HG03159 (cell line): ENCODE results near the gene CSTB.
A peak's percentile ranks its signal among the peaks of the same experiment; 100 is the strongest.

Experiments
- ATAC-seq: cut with Tn5 transposase; IDR thresholded peaks from one replicate; pipeline ENCODE4 v1.9.1; 2021; ENCODE audit warnings: mild to moderate bottlenecking, moderate library complexity; ENCODE audit not compliant: unreplicated experiment

CSTB gene

GRCh38 chr21:43793243-43793642 lies 17.1 kb upstream of the CSTB start:
- no peak for ATAC-seq

- no peak for ATAC-seq
These were observed 16.3 kb upstream of the CSTB start for GRCh38 chr21:43792406-43792805.

GRCh38 chr21:43790010-43790524 lies 14.0 kb upstream of the CSTB start:
- no peak for ATAC-seq

DNA sequence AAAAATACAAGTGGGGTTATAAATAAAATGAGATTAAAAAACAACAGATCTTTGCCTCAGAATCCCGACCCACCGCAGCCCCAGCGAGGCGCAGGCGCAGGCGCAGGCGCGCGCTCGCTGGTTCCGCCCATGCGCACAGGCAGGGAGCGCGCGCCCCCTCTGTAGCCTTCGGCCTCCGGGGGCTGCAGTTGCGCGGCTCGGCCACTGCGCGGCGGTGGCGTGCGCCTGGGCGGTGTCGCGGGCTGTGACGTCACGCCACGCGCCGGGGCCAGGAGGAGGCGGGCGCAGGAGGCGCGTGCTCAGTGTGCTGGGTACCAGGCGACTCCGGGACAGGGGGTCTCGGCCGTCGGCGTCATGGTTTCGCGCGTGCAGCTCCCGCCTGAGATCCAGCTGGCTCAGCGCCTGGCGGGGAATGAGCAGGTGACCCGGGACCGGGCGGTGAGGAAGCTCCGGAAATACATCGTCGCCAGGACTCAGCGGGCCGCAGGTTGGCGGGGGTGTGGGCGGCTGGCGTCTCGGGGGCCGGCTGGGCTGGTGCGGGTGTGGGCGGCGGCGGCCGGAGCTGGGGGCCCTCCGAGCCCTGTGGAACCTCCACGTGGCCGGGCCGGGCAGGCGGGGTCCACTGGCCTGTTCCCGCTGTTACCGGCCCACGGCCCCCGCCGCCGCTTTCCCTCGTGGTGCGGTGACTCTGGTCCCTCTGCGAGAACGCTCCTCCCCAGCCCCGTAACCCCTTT lies 13.3 kb upstream of the CSTB start, which contains the start of gene RRP1:
TSS of gene RRP1 (plus strand) at position 302 of the 734 bp plus-strand sequence. CDS start at position 355, 53 bp downstream.
- ATAC-seq, result peak; percentile 86

- ATAC-seq, result no peak
These were observed 10.8 kb upstream of the CSTB start for GRCh38 chr21:43786807-43787440.

DNA sequence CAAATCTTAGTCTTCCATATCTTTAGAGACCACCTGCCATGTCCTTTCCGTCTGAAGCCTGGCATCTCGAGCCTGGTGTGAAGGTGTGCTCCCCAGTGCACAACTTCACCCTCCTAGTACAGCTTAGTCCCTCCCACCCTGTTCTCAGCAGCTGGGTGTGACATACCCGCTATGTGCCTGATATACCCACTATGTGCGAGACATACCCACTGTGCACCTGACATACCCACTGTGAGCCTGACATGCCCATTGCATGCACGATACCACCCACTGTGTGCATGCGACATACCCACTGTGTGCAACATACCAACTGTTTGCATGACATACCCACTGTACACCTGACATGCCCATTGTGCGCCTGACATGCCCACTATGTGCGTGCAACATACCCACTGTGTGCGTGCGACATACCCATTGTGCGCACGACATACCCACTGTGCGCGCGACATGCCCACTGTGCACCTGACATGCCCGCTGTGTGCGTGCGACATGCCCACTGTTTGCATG lies 10.2 kb upstream of the CSTB start:
- ATAC-seq, result no peak

GRCh38 chr21:43785134-43785533 lies 9.0 kb upstream of the CSTB start:
- ATAC-seq, result no peak

DNA sequence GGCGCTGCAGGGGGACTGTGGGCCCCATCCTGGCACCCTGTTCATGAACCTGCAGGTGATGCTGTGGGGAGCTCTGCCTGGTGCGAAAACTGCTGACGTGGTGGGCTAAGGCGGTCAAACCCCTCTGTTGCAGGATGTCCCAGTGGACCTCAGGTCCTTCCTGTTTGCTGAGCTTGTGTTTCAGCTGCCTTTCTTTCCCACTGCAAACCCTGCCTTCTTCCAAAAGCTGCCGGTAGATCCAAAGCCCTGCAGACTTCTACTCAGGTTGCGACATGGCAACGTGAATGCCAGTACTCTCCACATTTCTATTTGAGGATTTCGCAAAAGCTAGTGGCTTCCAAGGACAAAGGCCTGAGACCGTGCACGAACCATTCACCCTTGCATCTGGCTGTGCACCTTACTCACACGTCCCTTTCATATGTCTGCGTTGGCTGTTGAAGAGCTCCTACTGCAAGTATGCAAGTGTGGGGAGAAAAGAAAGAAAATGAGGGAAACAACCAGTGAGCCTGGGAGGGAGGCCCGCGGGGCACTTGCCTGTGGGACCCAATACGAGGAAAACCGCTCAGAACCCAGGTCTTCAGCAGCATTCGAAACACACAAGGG lies 7.1 kb upstream of the CSTB start:
- no peak for ATAC-seq

DNA sequence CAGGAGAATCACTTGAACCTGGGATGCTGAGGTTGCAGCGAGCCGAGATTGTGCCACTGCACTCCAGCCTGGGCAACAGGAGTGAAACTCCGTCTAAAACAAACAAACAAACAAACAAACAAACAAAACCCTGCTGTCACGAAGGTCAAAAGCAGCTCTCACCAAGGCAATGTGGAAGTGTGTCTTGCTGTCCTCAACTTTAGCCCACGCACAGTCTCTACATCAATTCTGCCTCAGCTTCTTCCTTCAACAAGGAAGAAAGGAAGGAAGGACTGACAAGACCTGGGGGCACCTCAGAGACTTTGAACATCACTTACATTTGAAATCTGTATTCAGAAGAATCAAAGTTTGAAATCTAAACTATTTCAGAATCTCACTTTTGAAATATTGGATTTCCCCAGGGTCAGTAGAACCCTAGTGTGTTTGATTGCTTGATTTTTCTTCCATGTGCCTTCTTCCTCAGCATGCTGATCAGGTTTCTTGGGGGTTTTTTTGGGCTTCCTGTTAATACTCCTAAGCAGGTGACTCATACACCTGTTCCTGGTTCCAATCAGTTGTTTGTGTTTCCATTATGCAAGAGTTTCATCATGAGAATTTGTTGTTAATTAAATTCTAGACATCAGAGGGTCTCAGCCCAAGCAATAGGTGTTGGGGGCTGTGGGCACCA lies 6.5 kb upstream of the CSTB start:
- no peak for ATAC-seq

GRCh38 chr21:43781846-43782245 lies 5.7 kb upstream of the CSTB start:
- ATAC-seq, result no peak

GRCh38 chr21:43779660-43780059 lies 3.6 kb upstream of the CSTB start:
- ATAC-seq, result no peak

DNA sequence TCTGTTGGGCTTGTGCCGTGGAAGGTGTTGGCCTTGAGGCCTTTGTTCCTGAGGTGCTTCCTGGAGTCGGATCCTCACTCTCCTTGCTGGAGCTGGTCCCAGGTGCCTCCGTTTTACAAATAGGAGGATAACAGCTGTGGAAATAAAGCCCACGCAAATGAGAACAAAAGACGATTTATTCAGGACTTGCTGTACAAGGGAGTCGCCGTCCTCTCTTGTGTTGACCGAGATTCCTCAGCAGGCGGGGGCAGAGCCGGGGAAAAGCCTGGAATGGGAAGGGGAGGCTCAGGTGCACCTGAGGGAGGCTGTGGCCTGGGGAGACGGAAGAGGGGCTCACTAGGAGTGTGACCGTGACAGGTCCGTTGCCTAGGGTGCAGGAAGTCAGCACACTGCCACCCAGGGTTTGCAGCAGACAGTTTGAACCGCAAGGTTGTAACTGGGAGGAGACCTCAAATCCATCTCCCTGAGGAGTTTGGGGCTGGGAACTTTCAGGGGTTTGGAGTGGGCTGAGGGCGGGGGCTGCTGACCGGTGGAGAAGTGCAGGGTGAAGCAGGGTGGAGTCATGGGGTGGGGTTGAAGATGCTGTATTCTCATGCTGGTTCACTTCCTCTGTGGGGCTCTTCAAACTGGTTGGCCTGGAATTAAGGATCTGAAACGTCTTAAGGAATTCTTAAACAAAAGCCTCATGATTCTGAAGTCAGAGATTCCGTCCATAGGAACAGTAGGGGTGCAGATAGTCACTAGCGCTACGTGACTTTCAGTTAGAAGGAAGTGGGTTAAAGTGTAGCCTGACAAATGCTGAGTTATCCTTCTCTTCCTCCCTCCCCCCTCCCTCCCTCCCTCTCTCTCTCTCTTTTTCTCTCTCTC lies 2.6 kb upstream of the CSTB start:
- no peak for ATAC-seq

DNA sequence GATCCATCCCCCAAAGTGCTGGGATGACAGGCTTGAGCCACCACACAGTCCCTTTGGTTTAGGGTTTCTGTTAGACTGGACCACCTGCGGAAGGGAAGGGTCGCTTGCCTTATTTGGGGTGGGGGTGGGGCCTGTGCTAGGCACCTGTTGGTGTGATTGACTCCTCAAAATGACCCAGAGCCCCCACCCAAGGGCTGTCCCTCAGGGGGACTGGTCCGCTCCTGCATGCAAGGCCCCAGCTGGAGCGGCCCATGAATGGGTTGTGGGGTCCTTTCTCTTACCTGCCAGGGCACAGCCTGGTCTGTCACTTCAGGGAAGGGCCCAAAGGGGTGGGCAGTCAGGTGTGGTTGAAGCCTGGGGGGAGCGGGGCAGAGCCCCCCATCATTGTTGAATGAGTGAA lies 1.8 kb upstream of the CSTB start:
- ATAC-seq, result no peak

- no peak for ATAC-seq
These were observed 918 bp downstream of the CSTB start for GRCh38 chr21:43775190-43775589.

DNA sequence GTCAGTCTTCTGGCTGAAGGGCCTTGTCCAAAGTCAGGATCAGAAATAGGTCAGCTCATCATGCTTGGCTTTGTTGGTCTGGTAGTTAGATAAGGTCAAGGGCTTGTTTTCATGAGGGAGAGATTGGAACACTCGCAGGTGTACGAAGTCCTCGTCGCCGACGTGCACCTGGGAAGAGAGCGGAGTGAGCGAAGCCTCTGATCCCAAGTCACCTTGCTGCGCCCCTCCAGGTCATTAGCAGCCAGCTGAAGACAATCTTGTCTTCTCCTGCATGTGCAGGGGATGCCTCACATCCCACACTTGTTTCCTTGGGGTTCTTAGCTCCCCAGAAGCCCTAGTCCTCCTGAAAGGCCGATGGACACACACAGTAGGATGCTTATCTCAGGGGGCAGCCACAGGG lies 1.9 kb downstream of the CSTB start:
- no peak for ATAC-seq

GRCh38 chr21:43772425-43772821 lies 3.7 kb downstream of the CSTB start:
- ATAC-seq, result no peak

DNA sequence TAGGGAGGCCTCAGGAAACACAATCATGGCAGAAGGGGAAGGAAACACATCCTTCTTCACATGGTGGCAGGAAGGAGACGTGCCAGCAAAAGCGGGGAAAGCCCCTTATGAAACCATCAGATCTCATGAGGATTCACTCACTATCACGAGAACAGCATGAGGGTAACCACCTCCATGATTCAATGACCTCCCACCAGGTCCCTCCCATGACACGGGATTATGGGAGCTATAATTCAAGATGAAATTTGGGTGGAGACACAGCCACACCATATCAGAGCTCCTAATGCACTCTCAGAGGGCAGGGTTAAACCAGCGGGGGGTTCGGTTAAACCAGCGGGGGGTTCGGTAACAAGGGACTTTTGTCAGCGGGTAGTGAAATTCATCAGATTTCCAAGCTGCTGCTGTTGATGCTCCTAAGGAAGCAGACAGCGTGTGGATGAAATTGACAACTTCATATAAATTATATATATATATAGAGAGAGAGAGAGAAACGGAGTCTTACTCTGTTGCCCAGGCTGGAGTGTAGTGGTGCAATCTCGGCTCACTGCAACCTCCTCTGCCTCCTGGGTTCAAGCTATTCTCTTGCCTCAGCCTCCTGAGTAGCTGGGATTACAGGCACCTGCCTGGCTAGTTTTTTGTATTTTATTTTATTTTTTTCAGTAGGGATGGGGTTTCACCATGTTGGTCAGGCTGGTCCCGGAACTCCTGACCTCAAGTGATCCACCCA lies 4.2 kb downstream of the CSTB start:
- ATAC-seq, result no peak

GRCh38 chr21:43771199-43771675 lies 4.9 kb downstream of the CSTB start:
- ATAC-seq, result no peak

DNA sequence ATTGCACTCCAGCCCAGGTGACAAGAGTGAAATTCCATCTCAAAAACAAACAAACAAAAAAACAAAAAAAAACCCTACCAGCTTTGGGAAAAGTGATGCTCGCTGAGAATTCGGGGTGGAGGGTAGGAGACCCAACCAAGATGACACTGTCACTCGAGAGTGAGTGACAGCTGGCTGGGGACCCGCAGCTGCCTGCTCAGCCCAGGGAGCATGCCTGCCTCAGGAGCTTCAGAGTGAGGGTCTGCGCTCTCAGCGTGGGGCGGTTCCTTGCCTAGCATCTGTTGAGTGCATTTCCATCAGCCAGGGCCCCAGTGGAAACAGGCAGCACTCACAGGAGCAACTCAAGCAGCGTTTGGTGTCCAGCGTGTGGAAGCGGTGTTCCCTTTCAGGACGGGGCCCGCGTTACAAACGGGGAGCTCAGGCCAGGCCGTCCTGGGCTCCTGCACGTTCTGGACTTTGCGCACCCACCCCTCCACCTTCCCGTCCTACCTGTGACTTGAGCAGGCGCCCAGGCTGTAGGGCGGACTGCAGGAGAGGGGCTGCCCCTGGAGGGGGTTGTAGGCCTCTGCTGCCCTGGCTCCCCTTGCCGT lies 5.9 kb downstream of the CSTB start:
- no peak for ATAC-seq
